HG02973 (cell line): ENCODE data around the gene GADD45G.

Source experiments
- ATAC-seq: cut with Tn5 transposase; IDR thresholded peaks from one replicate; pipeline ENCODE4 v1.9.1; 2021; ENCODE audit warnings: moderate library complexity; ENCODE audit not compliant: unreplicated experiment

The GADD45G gene

GRCh38 chr9:89604729-89605464 lies at the start of gene GADD45G:
Gene GADD45G (plus strand): TSS chr9:89605012. CDS start chr9:89605122, 110 bp downstream.
- no peak for ATAC-seq

GRCh38 chr9:89555036-89555415 lies 49.8 kb upstream of the GADD45G start:
- no peak for ATAC-seq

- peak; percentile 63 for ATAC-seq
Measured at GRCh38 chr9:89555451-89556375, 49.1 kb upstream of the GADD45G start.

GRCh38 chr9:89558196-89558899 lies 46.5 kb upstream of the GADD45G start:
- no peak for ATAC-seq

GRCh38 chr9:89558948-89559347 lies 45.9 kb upstream of the GADD45G start:
- ATAC-seq = no peak

- peak; percentile 57 for ATAC-seq
Measured at GRCh38 chr9:89562186-89562814, 42.5 kb upstream of the GADD45G start.

- ATAC-seq = no peak
Measured at GRCh38 chr9:89563571-89564345, 41.1 kb upstream of the GADD45G start.

GRCh38 chr9:89564346-89564878 lies 40.4 kb upstream of the GADD45G start:
- ATAC-seq = no peak

GRCh38 chr9:89567649-89568048 lies 37.2 kb upstream of the GADD45G start:
- ATAC-seq = no peak

- ATAC-seq = no peak
Measured at GRCh38 chr9:89574309-89574708, 30.5 kb upstream of the GADD45G start.

- no peak for ATAC-seq
Measured at GRCh38 chr9:89576404-89576839, 28.4 kb upstream of the GADD45G start.

GRCh38 chr9:89577363-89577762 lies 27.4 kb upstream of the GADD45G start:
- no peak for ATAC-seq

- ATAC-seq = no peak
Measured at GRCh38 chr9:89579741-89580385, 24.9 kb upstream of the GADD45G start.

GRCh38 chr9:89586311-89586710 lies 18.5 kb upstream of the GADD45G start:
- ATAC-seq = no peak

GRCh38 chr9:89588271-89588879 lies 16.4 kb upstream of the GADD45G start:
- ATAC-seq = no peak

- no peak for ATAC-seq
Measured at GRCh38 chr9:89590415-89590814, 14.4 kb upstream of the GADD45G start.

GRCh38 chr9:89591274-89592212 lies 13.3 kb upstream of the GADD45G start:
- ATAC-seq = no peak
